Posterior vena cava (tissue), 2 donors: Measurements from ENCODE around the gene TCF19. TPM values are rescaled to one million over a fixed set of nuclear protein-coding genes. Genes with fewer than 3 reads are reported as not detected.

Experiments
- total RNA-seq, 2 donors: library from RNA; stranded (reverse); fragmentation: NEBNext Ultra II Directional; extraction: Animal tissue kit (Norgen Biotek cat#: 25700); gene quantifications; one replicate each; pipeline ENCODE4 v1.2.1, GENCODE V29; 2021
- donor health status: DM: yes; HTN: yes; CAD: no.
- donor health status: DM: yes; HTN: yes; CAD: no.

TCF19 gene
- total RNA-seq, 2 donors from 2014 or later, result 3.0 to 4.8 TPM

Other genes with a start within 250 kb of the TCF19 start
- gene VARS2, start 244.4 kb upstream of the TCF19 start, total RNA-seq, result 10 to 100 TPM; 13.8 to 17.8 TPM
- gene SFTA2, start 226.4 kb upstream of the TCF19 start, total RNA-seq, result under 1 TPM in 1 of 2 donors, not detected in 1; 0.29 TPM
- not detected for gene MUCL3, start 217.6 kb upstream of the TCF19 start, total RNA-seq
- not detected for gene MUC21, start 174.9 kb upstream of the TCF19 start, total RNA-seq
- gene MUC22, start 148.1 kb upstream of the TCF19 start, total RNA-seq, result not detected
- not detected for gene C6orf15, start 46.0 kb upstream of the TCF19 start, total RNA-seq
- 1 to 10 TPM; 1.9 to 2.1 TPM for gene PSORS1C1, start 43.8 kb upstream of the TCF19 start, total RNA-seq
- gene CDSN, start 38.1 kb upstream of the TCF19 start, total RNA-seq, result not detected
- gene PSORS1C2, start 19.5 kb upstream of the TCF19 start, total RNA-seq, result not detected
- 10 to 100 TPM in 1 of 2 donors, 1 to 10 TPM in 1; 9.6 to 13.4 TPM for gene CCHCR1, start 787 bp upstream of the TCF19 start, total RNA-seq
- gene POU5F1, start 12.1 kb downstream of the TCF19 start, total RNA-seq, result not detected
- 100 to 1,000 TPM; 410 to 411 TPM for gene HLA-C, start 113.5 kb downstream of the TCF19 start, total RNA-seq
- 100 to 1,000 TPM; 525 to 620 TPM for gene HLA-B, start 198.6 kb downstream of the TCF19 start, total RNA-seq
- 10 to 100 TPM; 16.5 to 20.5 TPM for gene MICA, start 245.0 kb downstream of the TCF19 start, total RNA-seq